Measurements from ENCODE around the gene RNPC3.
A peak's percentile ranks its signal among the peaks of the same experiment; 100 is the strongest.

The RNPC3 gene, protein sequence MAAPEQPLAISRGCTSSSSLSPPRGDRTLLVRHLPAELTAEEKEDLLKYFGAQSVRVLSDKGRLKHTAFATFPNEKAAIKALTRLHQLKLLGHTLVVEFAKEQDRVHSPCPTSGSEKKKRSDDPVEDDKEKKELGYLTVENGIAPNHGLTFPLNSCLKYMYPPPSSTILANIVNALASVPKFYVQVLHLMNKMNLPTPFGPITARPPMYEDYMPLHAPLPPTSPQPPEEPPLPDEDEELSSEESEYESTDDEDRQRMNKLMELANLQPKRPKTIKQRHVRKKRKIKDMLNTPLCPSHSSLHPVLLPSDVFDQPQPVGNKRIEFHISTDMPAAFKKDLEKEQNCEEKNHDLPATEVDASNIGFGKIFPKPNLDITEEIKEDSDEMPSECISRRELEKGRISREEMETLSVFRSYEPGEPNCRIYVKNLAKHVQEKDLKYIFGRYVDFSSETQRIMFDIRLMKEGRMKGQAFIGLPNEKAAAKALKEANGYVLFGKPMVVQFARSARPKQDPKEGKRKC

DNA sequence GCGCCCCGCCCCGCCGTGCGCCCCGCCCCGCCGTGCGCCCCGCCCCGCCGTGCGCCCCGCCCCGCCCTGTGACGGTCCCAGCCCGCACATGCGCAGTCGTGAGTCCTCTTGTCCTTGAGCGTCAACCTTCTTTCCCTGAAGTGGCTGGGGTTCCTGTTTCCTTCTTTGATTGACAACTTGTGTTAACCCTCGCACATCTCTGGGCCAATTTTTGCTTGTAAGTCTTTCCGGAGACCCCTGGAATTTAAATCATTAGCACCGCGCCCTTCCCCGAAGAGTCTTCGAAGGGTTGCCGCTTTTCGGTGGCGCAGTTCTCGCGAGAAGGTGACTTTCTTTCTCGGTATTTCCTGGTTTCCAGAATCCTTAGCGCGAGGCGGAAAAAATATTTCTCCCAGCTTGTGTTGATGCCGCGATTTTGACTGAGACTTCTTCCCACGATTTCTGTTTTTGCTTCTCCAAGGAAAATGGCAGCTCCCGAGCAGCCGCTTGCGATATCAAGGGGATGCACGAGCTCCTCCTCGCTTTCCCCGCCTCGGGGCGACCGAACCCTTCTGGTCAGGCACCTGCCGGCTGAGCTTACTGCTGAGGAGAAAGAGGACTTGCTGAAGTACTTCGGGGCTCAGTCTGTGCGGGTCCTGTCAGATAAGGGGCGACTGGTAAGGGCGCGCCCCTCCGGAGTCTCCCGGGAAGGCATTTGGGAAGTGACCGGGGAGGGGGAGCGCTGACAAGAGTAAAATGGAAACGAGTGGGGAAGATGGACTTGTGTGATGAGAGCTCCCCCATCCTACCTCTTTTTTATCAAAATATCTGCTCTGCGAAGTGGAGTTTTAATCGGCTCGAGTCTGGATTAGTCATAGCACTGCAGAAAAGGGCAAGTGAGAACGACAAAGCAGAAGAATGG, at the start of gene RNPC3:
Gene RNPC3 (plus strand): TSS at position 93 of the 901 bp plus-strand sequence. CDS start 372 bp downstream, at position 465.
- DNase-seq, result peak; percentile 81

DNA sequence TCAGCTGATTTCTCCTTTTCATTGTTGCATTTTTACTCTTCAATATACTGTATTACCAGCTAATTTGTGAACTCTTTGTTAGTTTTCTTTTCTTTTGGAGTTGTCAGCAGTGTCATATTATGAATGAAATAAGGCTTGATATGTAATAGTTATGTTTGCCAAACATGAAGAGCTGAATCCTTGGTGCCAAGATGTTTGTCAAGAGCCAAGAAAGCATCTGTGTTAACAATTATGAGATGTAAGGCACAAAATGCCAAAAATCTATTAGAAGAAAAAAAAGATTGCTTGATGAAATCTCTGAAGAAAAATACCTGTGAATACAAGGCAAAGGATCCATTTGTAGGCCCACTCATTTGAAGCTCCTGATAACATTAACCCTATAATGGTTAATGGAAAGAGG, 48.4 kb upstream of the RNPC3 start:
- no peak for DNase-seq

DNA sequence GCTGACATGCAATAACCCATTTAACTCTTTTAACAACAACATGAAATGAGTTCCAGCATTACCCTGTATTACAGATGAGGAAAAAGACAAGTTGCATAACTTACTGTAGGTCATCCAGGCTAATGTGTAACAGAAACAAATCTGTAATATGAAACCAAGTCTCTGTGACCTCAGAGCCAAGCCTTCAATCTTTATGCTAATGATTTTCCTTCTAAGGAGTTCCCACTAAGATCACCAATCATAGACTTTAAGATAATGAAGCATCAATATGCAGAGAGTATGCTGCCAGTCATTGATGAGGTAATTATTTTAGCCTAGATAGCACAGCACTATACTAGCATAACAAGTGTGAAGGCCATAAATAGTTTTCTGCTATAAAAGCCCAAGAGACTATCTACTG, 35.6 kb upstream of the RNPC3 start:
- DNase-seq, result no peak

DNA sequence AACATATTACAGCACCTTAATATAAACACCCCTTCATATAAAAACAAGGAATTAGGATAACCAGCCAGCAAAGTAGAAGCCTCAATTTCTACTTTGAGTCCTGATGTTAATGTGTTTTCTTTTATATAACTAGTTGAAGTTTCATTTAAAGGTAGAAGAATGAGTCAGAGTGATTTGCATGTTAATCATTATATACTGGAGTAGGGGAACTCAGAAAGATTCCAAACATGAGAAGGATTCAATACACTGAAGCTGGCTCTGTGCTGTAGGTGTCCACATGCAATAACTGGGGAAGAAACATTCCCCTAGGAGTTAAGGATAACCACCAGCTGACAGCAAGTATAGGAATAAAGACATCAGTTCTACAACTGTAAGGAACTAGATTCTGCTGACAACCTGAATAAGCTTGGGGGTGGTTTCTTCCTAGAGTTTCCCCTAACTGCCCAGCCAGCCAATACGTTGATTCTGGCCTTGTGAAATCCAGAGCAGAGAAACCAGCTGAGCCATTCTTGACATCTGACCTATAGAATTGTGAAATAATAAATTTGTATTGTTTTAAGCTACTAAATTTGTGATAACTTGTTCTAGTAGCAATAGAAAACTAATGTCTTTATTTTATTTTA, 33.4 kb upstream of the RNPC3 start:
- DNase-seq, result no peak

DNA sequence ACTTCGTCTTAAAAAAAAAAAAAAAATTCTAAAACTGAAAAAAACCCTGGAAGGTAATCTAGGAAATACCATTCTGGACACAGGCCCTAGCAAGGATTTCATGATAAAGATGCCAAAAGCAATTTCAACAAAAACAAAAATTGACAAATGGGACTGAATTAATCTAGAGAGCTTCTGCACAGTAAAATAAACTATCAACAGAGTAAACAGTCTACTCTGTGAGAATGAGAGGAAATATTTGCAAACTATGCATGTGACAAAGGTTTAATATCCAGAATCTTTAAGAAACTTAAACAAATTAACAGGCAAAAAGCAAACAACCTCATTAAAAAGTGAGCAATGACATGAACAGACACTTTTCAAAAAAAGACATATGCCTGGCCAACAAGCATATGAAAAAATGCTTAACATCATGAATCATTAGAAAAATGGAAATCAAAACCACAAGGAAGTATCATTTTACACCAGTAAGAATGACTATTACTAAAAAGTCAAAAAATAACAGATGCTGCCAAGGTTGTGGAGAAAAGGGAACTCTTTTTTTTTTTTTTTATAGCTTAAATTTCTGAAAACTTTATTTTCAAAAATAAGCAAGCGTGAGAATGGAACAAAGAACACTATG, 29.4 kb upstream of the RNPC3 start:
- no peak for DNase-seq

DNA sequence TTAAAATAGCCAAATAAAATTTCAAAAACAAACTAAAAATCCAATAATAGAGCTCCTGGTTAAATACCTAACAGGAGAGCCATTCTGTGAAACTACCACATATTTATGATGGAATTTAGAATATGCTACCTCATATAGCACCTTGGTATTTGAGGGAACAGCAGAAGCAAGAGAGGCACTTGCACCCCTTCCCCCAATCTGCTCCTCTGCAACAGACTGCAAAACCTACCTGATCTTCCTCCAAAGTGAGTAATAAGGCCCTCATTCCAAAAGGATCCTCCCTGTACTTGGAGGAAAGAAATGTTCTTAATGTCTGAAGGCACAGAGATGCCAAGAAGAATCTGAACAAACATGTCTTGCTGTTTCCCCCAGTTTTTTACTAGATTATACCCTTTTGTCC, 28.1 kb upstream of the RNPC3 start:
- DNase-seq, result no peak

DNA sequence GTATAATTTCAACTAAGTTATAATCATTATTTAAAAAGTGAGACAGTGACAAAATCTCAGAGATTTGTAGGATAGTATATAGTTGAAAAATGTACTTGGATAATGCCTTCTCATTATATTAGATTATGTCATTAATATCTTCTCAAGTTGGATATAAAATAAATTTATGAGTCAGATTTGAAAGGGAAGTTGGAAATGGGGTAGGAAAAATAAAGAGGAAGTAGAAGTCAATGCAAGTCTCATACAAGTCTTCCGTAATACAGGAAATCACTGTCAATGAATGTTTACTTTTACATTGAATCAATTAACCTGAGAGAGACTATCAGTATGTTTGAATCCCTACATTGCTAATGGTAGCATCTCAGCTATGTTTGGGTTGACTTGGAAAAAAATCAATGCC, 16.2 kb upstream of the RNPC3 start:
- DNase-seq, result no peak

DNA sequence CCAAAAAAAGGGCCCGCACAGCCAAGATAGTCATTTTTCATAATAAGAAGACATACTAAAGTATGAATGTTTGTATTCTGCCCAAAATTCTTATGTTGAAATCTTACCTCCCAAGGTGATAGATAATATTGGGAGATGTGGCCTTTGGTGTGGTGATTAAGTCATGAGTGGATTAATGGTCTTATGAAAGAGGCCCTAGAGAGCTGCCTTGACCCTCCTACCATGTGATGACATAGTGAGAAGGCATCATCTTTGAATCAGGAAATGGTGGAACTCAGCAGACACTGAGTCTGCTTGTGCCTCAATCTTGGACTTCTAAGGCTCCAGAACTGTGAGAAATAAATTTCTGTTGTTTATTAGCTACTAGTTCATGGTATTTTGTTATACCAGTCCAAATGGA, 11.8 kb upstream of the RNPC3 start:
- DNase-seq, result no peak

DNA sequence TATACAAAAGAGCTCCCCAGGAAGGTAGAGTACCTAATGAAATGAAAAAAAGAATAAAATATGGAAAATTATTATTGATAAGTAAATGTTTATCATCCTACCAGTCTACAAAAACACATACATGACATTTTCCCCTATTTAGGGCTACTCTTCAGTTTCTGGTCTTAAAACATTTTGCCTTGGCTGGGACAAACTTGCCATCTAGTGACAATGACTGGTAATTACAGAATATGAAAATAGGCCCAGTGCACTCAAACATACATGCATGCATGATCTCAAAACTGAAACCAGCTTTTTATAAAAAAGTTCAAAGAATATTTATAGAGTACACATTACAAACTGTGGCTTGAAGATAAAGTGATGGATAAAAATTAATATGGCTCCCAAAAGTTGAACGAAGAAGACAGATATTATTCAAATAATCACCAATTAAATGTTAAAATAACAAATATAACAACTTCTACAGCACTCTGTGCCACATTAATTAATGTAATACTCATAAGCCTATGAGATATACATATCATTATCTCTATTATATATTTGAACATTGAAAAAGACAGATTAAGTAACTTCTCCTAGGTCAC, 10.5 kb upstream of the RNPC3 start:
- DNase-seq, result no peak

DNA sequence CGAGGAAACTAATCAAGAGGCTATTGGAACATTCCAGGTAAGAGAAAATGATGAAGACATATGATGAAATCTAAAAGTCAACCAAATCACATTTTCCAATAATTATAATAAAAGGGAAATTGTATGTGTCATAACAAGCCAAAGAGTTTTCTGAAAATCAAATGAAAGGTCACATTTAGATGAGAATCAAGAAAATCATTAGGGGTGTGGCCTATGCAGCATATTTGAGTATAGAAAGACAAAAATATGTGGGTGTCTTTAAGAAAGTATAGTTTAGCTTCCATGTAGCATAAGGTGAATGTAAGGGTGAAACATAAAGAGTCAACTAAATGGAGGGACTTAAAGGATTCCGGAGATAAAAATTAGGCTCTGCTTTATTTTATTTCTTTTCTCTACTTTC, 9.2 kb upstream of the RNPC3 start:
- no peak for DNase-seq

DNA sequence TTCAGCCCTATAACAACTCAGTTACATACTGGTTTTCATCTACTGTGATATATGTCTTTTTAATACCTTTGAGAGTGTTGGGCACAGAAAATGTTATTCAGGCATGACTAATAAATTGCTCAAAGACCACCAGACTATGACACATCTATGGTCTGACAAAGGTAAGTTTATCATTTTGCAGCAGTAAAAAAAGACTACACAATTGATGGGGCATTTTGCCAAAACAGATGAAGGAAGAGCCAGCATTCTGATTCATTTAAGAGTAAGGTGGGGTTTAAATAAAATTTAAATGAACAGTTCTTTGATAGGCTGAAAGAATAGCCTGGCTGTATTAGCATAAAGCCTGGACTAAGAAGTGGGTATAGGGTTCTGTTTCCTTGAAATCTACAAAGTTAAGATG, 8.8 kb upstream of the RNPC3 start:
- DNase-seq, result no peak

DNA sequence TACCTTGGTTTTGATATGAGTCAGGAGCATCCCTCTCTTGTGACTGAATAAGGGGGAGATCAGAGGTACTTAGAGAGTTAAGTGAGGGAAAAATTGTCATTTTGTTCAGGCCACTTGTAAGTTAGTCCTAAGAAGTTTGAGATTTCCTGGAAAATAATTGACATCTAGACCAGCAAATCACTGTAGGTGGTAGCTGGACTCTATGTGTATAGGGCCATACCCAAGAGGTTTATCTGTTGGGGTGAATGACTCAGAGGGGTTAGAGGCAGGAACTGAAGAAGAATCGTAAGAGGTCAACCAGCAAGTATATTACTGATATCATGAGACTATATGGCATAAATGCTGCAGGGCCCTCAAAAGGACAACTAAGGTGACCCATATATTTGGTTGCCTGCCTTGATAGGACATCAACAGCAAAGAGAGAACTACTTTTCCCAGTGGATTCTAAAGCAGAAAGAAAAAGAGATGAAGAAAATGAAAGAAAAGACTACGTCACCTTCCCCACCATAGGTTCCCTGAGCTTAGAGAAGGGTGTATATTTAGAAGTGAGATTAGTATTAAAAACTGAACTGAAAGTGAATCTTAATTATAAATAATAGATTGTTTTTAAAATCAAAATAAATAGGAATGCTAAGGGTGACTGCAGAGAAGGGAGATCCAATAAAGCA, 8.0 kb upstream of the RNPC3 start:
- DNase-seq, result no peak

DNA sequence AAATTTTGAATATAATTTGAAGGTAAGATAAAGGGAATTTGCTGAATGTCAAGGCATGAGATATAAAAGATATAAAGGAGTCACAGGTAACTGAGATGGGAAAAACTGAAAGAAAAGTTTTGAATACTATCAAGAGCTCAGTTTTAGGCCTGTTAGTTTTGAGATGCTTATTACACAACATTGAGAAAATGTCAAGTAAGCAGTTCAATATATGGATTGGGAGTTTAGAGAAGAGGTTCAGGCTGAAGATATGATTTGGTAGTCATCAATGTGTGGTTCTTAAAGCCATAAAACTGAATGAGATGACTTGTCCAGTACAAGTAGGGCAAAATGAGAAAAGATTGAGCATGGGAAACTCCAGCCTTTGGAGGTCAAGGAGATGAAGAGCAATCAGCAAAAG, 4.7 kb upstream of the RNPC3 start:
- DNase-seq, result no peak

DNA sequence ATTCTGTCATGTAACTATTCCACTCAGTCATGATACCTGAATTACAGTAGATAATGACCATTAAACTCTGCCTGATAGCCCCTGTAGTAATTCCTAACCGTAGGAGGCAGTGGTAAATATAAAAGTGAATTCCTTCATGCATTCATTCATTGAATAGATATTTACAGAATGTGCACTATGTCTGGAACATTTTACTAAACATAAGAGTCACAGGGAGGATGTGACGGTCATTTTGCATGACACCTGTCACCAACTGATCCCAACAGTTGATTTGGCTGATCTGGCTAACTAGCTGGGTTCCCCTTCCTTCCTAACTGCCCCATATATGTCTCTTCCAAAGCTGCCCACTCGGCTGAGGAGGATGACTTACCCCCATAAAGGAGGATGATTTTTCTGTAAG, 2.2 kb upstream of the RNPC3 start:
- no peak for DNase-seq

DNA sequence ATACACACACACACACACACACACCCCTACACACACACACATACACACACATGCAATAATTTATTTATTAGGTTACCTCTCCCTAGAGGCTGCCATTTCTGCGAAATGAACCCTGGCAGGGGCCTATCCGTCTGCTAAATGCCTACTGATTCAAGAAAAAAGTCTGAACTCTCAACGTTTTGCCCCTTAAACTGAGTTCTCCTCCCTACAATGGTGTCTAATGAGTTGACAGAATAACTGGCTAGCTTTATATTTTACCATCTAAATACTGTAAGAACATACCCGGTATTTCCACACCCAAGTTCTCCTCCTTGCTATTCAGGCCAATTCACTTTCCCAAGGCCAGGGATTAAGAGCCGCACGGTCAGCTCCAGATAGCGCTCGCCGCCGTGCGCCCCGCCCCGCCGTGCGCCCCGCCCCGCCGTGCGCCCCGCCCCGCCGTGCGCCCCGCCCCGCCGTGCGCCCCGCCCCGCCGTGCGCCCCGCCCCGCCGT, 339 bp upstream of the RNPC3 start:
- DNase-seq, result no peak

DNA sequence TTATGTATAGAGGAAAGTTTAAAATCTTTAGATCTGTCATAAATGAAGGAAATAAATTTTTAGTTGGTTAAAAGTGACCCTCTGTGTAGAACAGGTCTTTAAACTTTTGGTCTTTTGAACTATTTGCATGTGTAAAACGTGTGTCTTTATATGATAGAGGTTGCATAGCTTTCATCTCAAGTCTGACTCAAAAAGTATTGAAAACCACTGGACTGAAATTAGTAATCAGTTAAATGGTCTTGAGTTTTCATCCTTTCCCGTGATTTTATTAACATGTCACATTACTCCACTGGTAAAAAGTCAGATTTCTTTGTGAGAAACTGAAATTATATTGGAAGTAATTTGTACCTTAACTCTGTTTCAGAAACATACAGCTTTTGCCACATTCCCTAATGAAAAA, 1.8 kb downstream of the RNPC3 start:
- DNase-seq, result no peak

DNA sequence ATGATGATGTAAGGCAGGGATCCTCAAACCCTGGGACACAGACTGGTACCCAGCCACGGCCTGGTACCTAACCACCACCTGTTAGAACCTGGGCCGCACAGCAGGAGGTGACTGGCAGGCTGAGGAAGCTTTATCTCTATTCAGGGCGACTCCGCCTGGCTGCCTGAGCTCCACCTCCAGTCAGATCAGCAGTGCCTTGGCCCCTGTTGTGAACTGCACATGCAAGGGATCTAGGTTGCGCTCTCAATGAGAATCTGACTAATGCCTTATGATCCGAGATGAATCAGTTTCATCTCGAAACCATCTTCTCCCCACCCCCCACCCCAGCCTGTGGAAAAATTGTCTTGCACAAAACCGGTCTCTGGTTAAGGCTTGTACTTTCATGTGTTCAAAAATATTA, 4.2 kb downstream of the RNPC3 start:
- peak; percentile 28 to 53 for DNase-seq

DNA sequence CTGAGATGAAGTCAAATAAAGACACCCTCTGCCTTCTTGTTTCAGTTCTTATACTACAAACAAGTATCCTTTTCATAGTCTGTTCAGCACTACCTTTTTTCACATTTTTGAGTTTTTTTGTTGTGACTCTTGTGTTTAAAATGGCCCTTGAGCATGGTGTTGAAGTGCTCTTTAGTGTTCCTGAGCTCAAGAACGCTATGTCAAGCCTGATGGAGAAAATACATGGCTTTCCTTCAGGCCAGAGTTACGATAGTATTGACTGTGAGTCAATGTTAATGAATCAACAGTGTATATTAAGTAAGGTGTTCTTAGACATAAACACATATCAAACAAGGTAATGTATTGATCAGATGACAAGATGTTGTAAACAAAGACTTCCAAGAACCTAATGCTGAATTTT, 12.7 kb downstream of the RNPC3 start:
- no peak for DNase-seq

DNA sequence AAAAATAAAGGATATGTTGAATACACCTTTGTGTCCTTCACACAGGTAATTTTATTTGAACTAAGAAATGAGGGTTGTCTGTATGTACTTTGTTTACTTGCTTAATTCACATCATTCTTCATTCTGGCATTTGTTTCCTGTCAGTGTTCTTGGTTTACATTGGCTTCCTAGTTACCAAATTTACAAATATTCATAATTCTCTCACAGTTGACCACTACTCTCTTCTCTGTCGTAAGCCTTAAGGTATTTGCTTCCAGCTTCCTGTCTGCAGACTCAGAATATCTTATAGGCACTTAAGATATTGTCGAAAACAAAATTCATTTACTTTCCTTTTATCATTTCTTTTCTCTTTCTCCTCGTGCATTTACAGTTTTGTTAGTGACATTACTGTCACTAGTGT, 15.9 kb downstream of the RNPC3 start:
- no peak for DNase-seq

DNA sequence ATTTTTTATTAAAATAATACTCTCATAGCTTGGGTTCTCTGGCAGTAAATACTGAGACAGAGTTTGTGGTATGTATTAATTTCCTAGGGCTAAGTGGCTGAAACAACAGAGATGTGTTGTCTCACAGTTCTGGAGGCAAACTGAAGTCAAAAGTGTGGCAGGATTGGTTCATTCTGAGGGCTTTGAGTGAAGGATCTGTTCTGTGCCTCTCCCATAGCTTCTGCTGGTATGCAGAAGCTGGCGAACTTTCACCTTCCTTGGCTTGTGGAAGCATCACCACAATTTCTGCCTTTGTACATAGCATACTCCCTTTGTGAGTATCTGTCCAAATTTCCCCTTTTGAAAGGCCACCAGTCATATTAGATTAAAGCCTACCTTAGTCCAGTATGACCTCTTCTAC, 21.0 kb downstream of the RNPC3 start:
- no peak for DNase-seq

DNA sequence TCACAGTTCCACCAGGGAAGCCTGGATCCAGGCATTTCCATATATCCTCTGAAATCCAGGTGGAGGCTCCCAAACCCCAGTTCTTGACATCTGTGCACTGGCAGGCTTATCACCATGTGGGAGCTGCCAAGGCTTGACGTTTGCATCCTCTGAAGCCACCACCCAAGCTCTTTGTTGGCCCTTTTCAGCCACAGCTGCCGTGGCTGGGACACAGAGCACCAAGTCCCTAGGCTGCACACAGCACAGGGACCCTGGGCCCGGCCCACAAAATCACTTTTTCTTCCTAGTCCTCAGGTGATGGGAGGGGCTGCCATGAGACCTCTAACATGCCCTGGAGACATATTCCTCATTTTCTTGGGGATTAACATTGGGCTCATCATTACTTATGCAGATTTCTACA, 22.3 kb downstream of the RNPC3 start:
- DNase-seq, result no peak

DNA sequence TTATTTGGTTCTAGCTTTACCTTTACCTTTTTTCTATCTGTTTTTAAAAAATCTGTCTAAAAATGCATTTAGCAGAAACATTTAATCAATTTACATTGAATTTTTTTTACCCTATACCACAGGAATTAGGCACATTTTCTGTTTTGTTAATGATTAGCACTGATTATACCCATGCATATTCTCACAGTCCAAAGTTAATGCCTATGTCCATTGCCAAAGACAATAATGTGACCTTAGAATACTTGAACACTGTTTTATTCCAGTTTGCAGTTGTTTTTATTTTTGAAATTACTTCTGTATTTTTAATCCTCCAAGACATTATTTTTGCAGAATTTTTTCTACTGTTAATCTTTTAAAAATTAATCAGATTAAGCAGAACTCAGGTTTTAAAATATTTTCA, 34.9 kb downstream of the RNPC3 start:
- DNase-seq, result no peak

Data from activated CD4-positive, alpha-beta T cell treated with anti-CD3 and anti-CD28 coated beads, Interleukin-2, amount 50 U/mL, for 4 hours (primary cell).